Measurements from ENCODE around the gene OR2A25. TPM values are rescaled to one million over a fixed set of nuclear protein-coding genes. Genes with fewer than 3 reads are reported as not detected.

OR2A25 gene
- polyA plus RNA-seq, 1 of the 3 experiments (the other 2 are of a cell fraction): not detected

GRCh38 chr7:144049491-144049890 is 20.1 kb upstream of the OR2A25 start:
- H3K4me2 ChIP-seq: no peak overlapping the region
- no peak overlapping the region for H3K9ac ChIP-seq
- CTCF ChIA-PET: no interaction called here
- H3F3A ChIP-seq (replicated peaks; ENCODE audit: insufficient read depth): no peaks in the 10 kb centered on the region
- POLR2A ChIA-PET: no interaction called here
- 4% methylated on average over 2 of the region's 2 CpGs for WGBS (ENCODE audit: low lambda C conversion rate)
- H3K36me3 ChIP-seq (replicated peaks in 1 of 2; ENCODE audit: control insufficient read depth in 1 of 2, insufficient read depth in 2 of 2, low read length in 1 of 2): no peaks in the 10 kb centered on the region
- H3K9me3 ChIP-seq: no peaks in the 10 kb centered on the region
- H3K27me3 ChIP-seq (ENCODE audit: insufficient read depth): peaks cover 8% of the 10 kb centered on the region; the same call in 1 of the 2 replicates
- no peak overlapping the region for H3K27ac ChIP-seq (ENCODE audit: low read depth in 2 of 2, low read length in 1 of 2)
- no peak overlapping the region for H2AFZ ChIP-seq (ENCODE audit: low read depth)
- TF ChIP-seq CHD2 (IDR thresholded peaks at IDR 0.05; ENCODE audit: low read length, partially characterized antibody) (no peak), SIN3A (IDR thresholded peaks at IDR 0.05; ENCODE audit: borderline replicate concordance, low read depth, low read length) (no peak), TAF1 (IDR thresholded peaks at IDR 0.05; ENCODE audit: borderline replicate concordance, low read depth, low read length) (no peak), MAX (IDR thresholded peaks at IDR 0.05; ENCODE audit: low read depth) (no peak), TCF12 (IDR thresholded peaks at IDR 0.05) (no peak), RAD21 (IDR thresholded peaks at IDR 0.05; ENCODE audit: low read length) (no peak), USF1 (IDR thresholded peaks at IDR 0.05; ENCODE audit: borderline replicate concordance, low read depth) (no peak), POLR2AphosphoS5 (IDR thresholded peaks at IDR 0.05; ENCODE audit: low read depth, low read length) (no peak), RXRA (IDR thresholded peaks at IDR 0.05; ENCODE audit: borderline replicate concordance, low read depth) (no peak), FOSL2 (IDR thresholded peaks at IDR 0.05; ENCODE audit: borderline replicate concordance, low read depth) (no peak), GATA2 (CRISPR knock-in tag; IDR thresholded peaks at IDR 0.05) (no peak), RCOR1 (IDR thresholded peaks at IDR 0.05; ENCODE audit: low read length) (no peak), REST (IDR thresholded peaks at IDR 0.05; ENCODE audit: low read depth, low read length) (no peak), RFX5 (IDR thresholded peaks at IDR 0.05; ENCODE audit: low read length) (no peak), MXI1 (IDR thresholded peaks at IDR 0.05; ENCODE audit: low read depth, low read length) (no peak), EP300 (IDR thresholded peaks at IDR 0.05; ENCODE audit: borderline replicate concordance in 1 of 2, low read depth in 1 of 2, low read length in 1 of 2) (no peak), YY1 (IDR thresholded peaks at IDR 0.05; ENCODE audit: low read depth) (no peak), CTCF (IDR thresholded peaks at IDR 0.05) (no peak), MEF2A (IDR thresholded peaks at IDR 0.05; ENCODE audit: borderline replicate concordance, low read depth) (no peak)
- no peaks in the 10 kb centered on the region for H4K20me1 ChIP-seq (ENCODE audit: insufficient read depth)
- no peaks in the 10 kb centered on the region for H3K9me2 ChIP-seq
- H3K4me3 ChIP-seq (ENCODE audit: low read depth in 2 of 2, low read length in 1 of 2): no peak overlapping the region
- no peaks in the 10 kb centered on the region for H3K79me2 ChIP-seq (ENCODE audit: insufficient read depth)
- DNase-seq: no peak
- no peaks in the 10 kb centered on the region for H3K4me1 ChIP-seq (ENCODE audit: control insufficient read depth in 1 of 2, insufficient read depth in 2 of 2, low read depth in 1 of 2, low read length in 1 of 2)
